Measurements from ENCODE around the gene VPS8.

The VPS8 gene

DNA sequence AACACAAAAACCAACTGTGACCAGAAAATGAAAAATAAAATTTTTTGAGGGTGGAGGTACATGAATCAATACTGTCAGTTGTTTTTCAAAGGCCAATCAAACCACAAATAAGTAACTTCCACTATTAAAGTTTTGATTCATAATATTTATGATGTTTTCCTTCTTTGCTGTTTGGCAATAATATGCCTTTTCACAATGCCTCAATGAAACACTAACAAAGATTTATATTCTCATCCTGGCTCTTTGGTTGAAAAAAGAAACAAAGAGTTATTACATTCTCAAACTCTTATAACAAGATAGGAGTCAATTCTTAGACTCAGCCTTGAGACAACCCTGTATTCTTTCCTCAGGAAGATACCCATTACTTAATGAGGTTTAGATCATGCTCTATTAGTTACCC is 277.8 kb downstream of the VPS8 start:
- no peak for DNase-seq (ENCODE audit: low read depth in 2 of 2)

DNA sequence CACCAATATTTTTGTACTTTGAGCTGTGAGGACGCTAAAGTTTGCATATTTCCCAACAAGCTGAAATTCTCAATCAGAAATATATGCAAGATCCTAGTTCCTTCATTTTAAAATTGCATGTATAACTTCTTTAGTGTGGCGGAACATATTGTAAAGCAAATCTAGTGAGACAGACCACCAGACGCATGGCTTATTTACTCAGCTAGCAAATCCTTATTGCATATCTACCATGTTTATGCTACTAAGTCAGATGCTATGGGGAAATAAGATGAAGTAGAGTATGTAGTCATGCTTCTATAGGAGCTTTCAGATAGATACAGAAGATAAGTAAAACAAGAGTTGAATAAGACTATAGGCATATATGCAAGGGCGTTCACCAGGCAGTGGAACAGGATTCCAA is 278.8 kb downstream of the VPS8 start:
- no peak for DNase-seq (ENCODE audit: low read depth in 2 of 2)

DNA sequence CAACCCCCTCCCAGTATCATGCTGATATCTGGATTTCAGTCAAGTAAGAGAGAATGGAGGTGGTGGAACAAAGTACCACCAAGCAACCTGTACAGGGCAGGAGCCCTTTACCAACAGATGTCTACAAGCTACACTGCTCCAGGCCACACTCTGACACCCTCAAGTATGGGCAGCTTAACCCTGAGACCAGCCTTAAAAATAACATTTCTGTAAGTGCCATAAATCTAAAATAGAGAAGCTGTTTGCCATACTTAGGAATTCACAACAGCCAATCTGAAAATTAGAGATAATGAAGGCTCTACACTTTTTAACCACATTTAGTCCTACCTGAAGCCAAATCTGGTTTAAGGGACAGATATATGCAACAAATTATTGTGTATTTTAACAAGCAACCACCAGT is 281.1 kb downstream of the VPS8 start:
- no peak for DNase-seq (ENCODE audit: low read depth in 2 of 2)

DNA sequence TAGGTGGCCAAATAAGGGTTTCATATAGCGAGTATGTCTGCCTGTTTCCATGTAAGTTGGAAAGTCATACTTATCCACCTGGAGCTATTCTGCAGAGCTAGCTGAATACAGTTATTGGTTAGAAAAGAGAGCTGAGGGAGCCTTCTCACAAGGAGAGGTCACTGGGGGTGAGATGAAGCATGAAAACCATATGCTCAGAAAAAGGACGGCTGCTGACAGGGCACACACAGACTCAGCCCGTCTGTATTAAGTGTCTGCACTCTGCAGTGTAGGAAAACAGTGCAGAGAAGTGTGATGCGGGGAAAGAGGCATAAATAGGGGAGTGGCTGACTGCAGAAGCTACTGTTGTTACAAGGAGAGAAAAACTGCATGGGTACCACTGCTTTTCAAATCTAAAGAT is 282.7 kb downstream of the VPS8 start:
- DNase-seq (ENCODE audit: low read depth in 2 of 2) = no peak
